SU-DHL-6 (cell line): Measurements from ENCODE around the gene GPRC5C.

Experiments
- H2AFZ ChIP-seq: fragments of 200-600 bp; sonication (generic); 2 replicates; pipeline ENCODE4 v1.6.1; 2014; ENCODE audit warnings: low read depth, mild to moderate bottlenecking, moderate library complexity, mixed read lengths, antibody characterized with exemption, low read length; ENCODE audit not compliant: severe bottlenecking
- H3F3A ChIP-seq: fragments of 200-600 bp; shearing (Covaris generic); 2 replicates; pipeline ENCODE4 v1.6.0; 2016; ENCODE audit warnings: antibody characterized with exemption, mild to moderate bottlenecking; ENCODE audit not compliant: insufficient read depth
- H3K27ac ChIP-seq: fragments of 200-600 bp; sonication (generic); 2 replicates; pipeline ENCODE4 v1.5.1; 2016; ENCODE audit warnings: low read depth, mild to moderate bottlenecking, low read length, moderate library complexity, mixed read lengths
- H3K27me3 ChIP-seq: fragments of 200-600 bp; sonication (generic), shearing (Covaris generic); 2 replicates; pipeline ENCODE4 v1.6.0; 2014; ENCODE audit warnings: mild to moderate bottlenecking, low read length
- H3K36me3 ChIP-seq: fragments of 200-600 bp; sonication (generic); 2 replicates; pipeline ENCODE4 v1.6.1; 2014; ENCODE audit warnings: mild to moderate bottlenecking, low read length, mixed read lengths
- H3K4me2 ChIP-seq: fragments of 300-600, 200-600 bp; shearing (Covaris generic), sonication (generic); 2 replicates; pipeline ENCODE4 v1.6.0; 2014; ENCODE audit warnings: low read length, low read depth, mild to moderate bottlenecking; ENCODE audit not compliant: poor library complexity, severe bottlenecking
- H3K4me3 ChIP-seq: fragments of 200-600 bp; sonication (generic); 2 replicates; pipeline ENCODE4 v1.5.1; 2014; ENCODE audit warnings: antibody characterized with exemption, low read length, mild to moderate bottlenecking, mixed read lengths; ENCODE audit not compliant: insufficient read depth, poor library complexity, severe bottlenecking
- H3K79me2 ChIP-seq: fragments of 200-600 bp; sonication (generic); 2 replicates; pipeline ENCODE4 v1.6.1; 2014; ENCODE audit warnings: mild to moderate bottlenecking, low read length, moderate library complexity; ENCODE audit not compliant: insufficient read depth
- H3K9ac ChIP-seq: fragments of 200-600 bp; sonication (generic); 2 replicates; pipeline ENCODE4 v1.7.0; 2014; ENCODE audit warnings: mild to moderate bottlenecking, low read length
- H3K9me2 ChIP-seq: fragments of 200-600 bp; sonication (generic); replicated peaks from 2 replicates; pipeline ENCODE4 v1.6.1; 2014; ENCODE audit warnings: low read length; ENCODE audit not compliant: insufficient read depth
- H3K9me3 ChIP-seq: fragments of 200-600 bp; sonication (generic); 2 replicates; pipeline ENCODE4 v1.6.1; 2014; ENCODE audit warnings: low read length, mixed read lengths; ENCODE audit not compliant: insufficient read depth
- H4K20me1 ChIP-seq: fragments of 200-600 bp; sonication (generic); 2 replicates; pipeline ENCODE4 v1.6.1; 2014; ENCODE audit warnings: low read depth, mild to moderate bottlenecking, antibody characterized with exemption, low read length, moderate library complexity, mixed read lengths
- EZH2phosphoT487 ChIP-seq: fragments of 200-600 bp; sonication (generic), shearing (Covaris generic); conservative IDR thresholded peaks from 2 replicates; pipeline ENCODE4 v1.6.1; 2018; ENCODE audit warnings: mild to moderate bottlenecking, antibody characterized with exemption, low read length, moderate library complexity, mixed read lengths
- TF ChIP-seq, protein P1 (sequence below): fragments of 200-600 bp; sonication (generic); IDR thresholded peaks from one replicate; pipeline ENCODE4 v1.5.1; 2017; ENCODE audit warnings: antibody characterized with exemption, mild to moderate bottlenecking, low read length, moderate library complexity; ENCODE audit not compliant: insufficient read depth, poor library complexity, severe bottlenecking

GPRC5C gene

GRCh38 chr17:74427763-74428153 lies 4.1 kb upstream of the GPRC5C start:
- Histone ChIP-seq H3K9me2 (no peaks in the 10 kb centered on the region), H3K36me3 (no peaks in the 10 kb centered on the region), H3K27ac (no peak overlapping the region), H4K20me1 (no peaks in the 10 kb centered on the region), H3K9me3 (no peaks in the 10 kb centered on the region), H3K27me3 (no peaks in the 10 kb centered on the region), H3K79me2 (no peaks in the 10 kb centered on the region), H3K4me3 (no peak overlapping the region), H3K9ac (no peak overlapping the region), H3F3A (no peaks in the 10 kb centered on the region), H2AFZ (no peak overlapping the region), H3K4me2 (no peak overlapping the region)
- TF ChIP-seq, protein P1, sequence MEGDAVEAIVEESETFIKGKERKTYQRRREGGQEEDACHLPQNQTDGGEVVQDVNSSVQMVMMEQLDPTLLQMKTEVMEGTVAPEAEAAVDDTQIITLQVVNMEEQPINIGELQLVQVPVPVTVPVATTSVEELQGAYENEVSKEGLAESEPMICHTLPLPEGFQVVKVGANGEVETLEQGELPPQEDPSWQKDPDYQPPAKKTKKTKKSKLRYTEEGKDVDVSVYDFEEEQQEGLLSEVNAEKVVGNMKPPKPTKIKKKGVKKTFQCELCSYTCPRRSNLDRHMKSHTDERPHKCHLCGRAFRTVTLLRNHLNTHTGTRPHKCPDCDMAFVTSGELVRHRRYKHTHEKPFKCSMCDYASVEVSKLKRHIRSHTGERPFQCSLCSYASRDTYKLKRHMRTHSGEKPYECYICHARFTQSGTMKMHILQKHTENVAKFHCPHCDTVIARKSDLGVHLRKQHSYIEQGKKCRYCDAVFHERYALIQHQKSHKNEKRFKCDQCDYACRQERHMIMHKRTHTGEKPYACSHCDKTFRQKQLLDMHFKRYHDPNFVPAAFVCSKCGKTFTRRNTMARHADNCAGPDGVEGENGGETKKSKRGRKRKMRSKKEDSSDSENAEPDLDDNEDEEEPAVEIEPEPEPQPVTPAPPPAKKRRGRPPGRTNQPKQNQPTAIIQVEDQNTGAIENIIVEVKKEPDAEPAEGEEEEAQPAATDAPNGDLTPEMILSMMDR: no peak
- no peak for TF ChIP-seq EZH2phosphoT487

DNA sequence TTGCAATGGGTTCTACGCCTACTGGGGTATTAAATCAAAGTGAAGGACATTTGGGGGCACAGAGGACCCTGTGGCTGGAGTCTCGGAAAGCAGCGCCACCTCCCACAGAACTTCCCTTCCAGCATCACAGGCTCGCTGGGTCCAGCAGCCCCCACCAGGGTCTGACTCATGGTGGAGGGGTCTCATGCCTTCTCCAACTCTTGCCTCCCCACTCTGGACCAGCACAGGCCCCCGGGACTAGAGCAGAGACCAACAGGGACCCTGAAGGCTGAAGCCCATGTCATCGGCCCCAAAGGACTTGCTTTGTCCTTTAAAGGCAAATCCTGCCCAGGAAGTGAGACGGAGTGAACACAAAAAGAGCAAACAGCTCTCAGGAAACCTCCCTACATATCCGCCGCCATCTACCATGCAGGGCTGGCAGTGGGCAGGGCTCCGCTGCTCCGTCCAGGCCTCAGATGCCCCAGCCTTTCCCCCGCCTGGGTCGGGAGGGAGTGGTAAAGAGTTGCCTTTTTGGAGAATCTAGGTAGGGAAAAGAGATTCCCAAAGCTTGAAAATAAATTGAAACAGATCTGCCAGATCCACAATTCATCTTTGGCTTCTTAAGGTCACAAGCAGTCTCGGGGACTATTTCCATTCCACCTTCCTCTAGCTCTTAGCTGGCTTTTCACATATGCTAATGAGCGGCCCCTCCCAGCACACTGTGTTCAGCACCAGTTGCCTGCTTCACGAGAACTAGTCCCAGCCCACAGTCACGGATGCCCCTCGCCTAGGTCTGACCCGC lies 2.1 kb upstream of the GPRC5C start:
- no peaks in the 10 kb centered on the region for H3K27me3 ChIP-seq
- TF ChIP-seq, protein P1: no peak
- no peak for TF ChIP-seq EZH2phosphoT487
- no peaks in the 10 kb centered on the region for H3F3A ChIP-seq
- no peak overlapping the region for H2AFZ ChIP-seq
- no peaks in the 10 kb centered on the region for H3K79me2 ChIP-seq
- no peak overlapping the region for H3K9ac ChIP-seq
- H3K9me2 ChIP-seq: no peaks in the 10 kb centered on the region
- H3K4me2 ChIP-seq: no peak overlapping the region
- H3K27ac ChIP-seq: no peak overlapping the region
- H4K20me1 ChIP-seq: no peaks in the 10 kb centered on the region
- no peaks in the 10 kb centered on the region for H3K36me3 ChIP-seq
- H3K9me3 ChIP-seq: no peaks in the 10 kb centered on the region
- H3K4me3 ChIP-seq: no peak overlapping the region

GRCh38 chr17:74430385-74430705 lies 1.5 kb upstream of the GPRC5C start:
- Histone ChIP-seq H3F3A (no peaks in the 10 kb centered on the region), H3K9ac (no peak overlapping the region), H2AFZ (no peak overlapping the region), H3K9me3 (no peaks in the 10 kb centered on the region), H3K4me3 (no peak overlapping the region), H3K9me2 (no peaks in the 10 kb centered on the region), H3K36me3 (no peaks in the 10 kb centered on the region), H3K79me2 (no peaks in the 10 kb centered on the region), H3K27me3 (no peaks in the 10 kb centered on the region), H3K4me2 (no peak overlapping the region), H3K27ac (no peak overlapping the region), H4K20me1 (no peaks in the 10 kb centered on the region)
- TF ChIP-seq EZH2phosphoT487: no peak
- TF ChIP-seq, protein P1: no peak
